DMS 273 (cell line): ENCODE results near the gene KLHL12.

Experiments
- DNase-seq: peaks from one replicate; lab custom pipeline; 2025; ENCODE audit not compliant: unreplicated experiment; lab: John Stamatoyannopoulos, UW

KLHL12 gene

DNA sequence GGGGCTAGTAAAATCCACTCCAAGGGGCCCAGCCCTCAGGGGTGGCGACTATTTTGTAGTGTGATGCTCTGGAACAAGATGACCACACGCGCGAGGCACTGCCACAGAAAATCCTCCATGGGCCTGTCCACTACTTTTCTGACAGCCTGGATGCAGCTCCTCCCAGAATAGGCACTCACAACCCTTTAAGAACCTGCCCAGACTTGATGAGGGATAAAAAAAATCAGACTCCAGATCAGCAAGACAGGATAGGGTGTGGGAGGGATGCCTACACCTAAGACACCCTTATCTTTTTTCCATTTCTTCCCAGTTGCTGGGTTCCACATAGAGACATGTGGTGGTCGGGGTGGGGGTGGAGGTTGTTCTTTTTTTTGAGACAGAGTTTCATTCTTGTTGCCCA lies 82.8 kb downstream of the KLHL12 start:
- DNase-seq: no peak

DNA sequence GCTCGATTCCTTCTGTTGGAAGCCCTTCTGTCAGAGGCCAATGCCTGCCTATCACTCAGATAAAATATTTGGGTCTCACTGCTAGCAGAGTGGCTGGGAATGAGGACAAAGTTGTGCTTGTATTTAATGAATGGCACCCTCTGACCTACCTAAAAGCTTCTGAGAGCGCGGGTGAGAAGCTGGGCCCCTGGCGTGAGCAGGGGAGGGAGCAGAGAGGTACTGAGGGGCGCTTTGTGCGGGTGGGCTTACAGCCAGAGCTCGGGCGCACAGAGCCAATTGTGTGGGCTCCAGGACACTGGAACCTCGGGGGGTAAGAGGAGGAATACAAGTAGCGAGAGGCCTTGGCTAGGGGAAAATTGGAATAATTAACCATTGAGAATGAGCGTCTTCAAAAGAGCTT lies 84.0 kb downstream of the KLHL12 start:
- no peak for DNase-seq
